ENCODE results near the gene B4GALT2.

Gene B4GALT2

GRCh38 chr1:44032170-44032790 lies 53.3 kb downstream of the B4GALT2 start:
- DNase-seq: no peak

GRCh38 chr1:44033041-44033575 lies 54.1 kb downstream of the B4GALT2 start:
- DNase-seq: no peak

- DNase-seq: no peak
These were observed 54.7 kb downstream of the B4GALT2 start for GRCh38 chr1:44033756-44034155.

DNA sequence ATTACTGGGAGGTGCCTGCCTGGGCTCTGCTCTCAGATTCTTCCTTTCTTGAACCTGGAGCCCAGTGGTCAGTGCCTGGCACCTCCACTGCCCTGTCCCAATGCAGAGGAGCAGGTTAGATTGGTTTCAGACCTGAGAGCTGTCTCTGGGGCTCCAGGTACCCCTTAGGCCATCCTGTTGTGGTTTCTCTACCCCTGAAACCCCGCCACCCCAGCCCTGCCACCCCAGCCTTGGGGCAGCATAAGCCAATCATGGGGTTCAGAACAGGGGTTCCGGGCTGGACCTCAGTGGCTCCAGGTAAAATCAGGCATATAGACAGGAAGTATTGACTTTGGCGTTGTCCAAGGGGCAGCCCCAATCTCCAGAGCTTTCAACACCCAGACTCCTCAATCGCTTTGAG lies 55.4 kb downstream of the B4GALT2 start:
- no peak for DNase-seq

- DNase-seq: no peak
These were observed 56.1 kb downstream of the B4GALT2 start for GRCh38 chr1:44034976-44035716.

- no peak for DNase-seq
These were observed 56.9 kb downstream of the B4GALT2 start for GRCh38 chr1:44035726-44036408.

DNA sequence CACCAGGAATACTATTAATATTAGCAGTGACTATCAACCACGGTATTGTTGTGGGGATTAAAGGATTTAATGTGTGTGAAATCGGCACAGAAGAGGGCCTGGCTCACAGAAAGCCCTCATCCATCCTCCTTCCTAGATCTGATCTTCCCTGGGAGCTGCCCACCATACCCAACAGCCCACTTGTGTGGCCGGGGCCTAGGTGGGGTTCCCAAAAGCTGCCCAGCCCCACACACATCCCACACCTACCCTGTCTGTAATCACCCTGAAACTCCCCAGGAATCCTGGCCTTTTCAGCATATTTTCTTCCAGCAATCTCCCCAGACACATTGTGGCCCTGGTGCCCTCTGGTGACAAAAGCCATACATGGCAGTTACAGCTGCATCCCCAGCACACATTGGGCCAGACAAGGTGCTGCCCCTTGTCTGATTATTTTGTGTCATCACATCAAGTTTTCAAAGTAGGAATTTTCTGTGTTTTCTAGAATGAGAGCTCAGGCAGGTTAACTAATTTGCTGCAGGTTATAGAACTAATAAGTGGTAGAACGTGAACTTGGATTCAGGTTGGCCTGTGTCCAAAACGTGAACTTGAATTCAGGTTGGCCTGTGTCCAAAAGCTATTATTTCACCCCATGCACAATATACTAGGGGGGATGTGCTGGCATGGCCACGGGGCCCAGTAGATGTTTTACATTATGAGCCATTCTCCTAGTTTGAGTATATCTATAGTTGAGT lies 57.6 kb downstream of the B4GALT2 start:
- DNase-seq: peak; percentile 77

DNA sequence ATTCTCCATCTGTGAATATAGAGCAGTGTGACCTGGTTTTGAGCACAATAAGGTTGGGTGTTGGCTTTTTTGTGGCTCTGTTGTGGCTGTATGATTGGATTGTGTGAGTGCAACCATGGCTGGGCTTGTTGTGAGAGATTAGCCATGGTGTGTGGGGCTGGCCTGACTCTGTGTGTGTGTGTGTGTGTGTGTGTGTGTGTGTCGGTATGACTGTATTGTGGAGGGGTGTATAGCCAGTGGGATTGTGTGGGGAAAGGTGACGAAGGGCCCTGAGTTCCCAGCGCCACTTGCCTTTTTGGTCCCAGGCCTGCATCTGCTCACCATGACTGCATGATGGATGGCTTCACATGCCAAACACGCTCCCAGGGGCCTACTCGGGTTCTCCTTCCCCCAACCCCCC lies 58.1 kb downstream of the B4GALT2 start:
- DNase-seq: no peak

GRCh38 chr1:44038876-44039657 lies 60.1 kb downstream of the B4GALT2 start:
- DNase-seq: no peak

- DNase-seq: no peak
These were observed 61.4 kb downstream of the B4GALT2 start for GRCh38 chr1:44040418-44040817.

Data from CD4-positive, alpha-beta T cell treated with Interleukin-17A for 4 hours (primary cell).